GM21515 (cell line): ENCODE measurements around the gene ZNF609.

Experiments
- ATAC-seq: cut with Tn5 transposase; IDR thresholded peaks from one replicate; pipeline ENCODE4 v1.9.1; 2021; ENCODE audit not compliant: unreplicated experiment

ZNF609 gene

GRCh38 chr15:64536244-64536836, 76.0 kb downstream of the ZNF609 start:
- no peak for ATAC-seq

DNA sequence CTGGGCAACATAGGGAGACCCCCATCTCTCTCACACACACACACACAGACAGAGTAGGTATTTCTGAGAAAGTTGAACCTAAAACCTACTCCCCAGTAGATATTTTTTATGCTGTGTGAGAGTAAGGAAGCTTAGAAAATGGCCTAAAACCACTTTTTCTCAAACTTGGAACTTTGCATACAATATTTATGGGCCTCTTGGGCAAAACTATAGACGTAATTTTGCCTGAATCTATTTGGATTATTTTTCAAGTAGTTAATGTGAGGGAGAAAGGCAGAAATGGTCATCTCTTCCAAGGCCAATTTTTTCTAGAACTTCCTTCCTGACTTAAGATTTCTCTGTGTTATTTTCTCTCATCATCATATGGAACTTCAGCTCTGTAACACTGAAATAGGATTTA, 81.7 kb downstream of the ZNF609 start:
- ATAC-seq = no peak

- no peak for ATAC-seq
Measured at GRCh38 chr15:64544450-64544849, 84.1 kb downstream of the ZNF609 start.

DNA sequence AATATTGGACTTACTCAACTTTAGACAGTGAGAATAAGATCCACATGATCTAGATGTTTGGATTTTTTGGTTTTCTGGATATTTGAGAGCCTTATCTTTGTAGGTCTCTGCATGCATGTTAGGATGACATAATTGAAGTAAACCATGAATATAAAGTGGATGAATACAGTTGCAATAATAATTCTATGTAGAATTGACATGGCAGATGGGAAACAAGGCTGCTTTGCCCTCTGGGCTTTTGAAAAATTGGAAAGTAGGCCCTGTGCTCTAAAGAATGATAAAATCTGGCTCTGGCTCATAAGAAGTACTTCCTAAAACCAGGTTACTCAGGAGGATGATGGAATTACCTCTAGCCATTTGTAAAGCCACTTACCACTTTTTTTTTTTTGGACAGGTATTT, 86.9 kb downstream of the ZNF609 start:
- no peak for ATAC-seq

DNA sequence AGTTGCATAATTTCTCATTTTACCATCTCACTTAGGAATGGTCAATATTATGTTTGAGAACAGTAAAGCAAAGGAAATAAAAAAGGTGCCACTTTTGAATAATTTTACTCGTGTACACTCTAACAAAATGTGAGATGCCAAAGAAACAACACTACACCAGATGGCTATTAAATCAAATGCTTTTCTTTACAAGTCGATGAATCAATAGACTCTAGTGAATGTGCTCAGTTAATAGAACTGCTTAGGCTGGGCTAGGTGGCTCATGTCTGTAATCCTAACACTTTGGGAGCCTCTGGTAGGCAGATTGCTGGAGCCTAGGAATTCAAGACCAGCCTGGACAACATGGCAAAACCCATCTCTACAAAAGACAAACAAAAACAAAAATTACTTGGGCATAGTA, 87.9 kb downstream of the ZNF609 start:
- ATAC-seq = no peak

- no peak for ATAC-seq
Measured at GRCh38 chr15:64549860-64550259, 89.5 kb downstream of the ZNF609 start.

DNA sequence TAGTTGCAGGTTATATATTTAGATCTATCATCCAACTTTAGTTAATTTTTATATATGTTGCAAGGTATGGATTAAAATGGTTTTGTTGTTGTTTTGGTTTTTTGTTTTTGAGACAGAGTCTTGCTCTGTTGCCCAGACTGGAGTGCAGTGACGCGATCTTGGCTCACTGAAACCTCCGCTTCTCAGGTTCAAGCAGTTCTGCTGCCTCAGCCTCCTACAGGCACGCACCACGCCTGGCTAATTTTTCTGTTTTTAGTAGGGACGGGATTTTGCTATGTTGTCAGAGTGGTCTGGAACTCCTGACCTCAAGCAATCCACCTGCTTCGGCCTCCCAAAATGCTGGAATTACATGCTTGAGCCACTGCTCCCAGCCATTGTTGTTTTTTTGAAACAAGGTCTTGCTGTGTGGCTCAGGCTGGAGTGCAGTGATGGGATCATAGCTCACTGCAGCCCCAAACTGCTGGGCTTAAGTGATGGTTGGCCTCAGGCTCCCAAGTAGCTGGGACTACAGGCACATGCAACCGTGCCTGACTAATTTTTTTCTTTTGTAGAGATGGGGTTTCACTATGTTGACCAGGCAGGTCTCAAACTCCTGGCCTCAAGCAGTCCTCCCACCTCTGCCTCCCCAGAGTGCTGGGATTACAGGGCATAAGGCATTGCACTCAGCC, 92.0 kb downstream of the ZNF609 start:
- ATAC-seq = no peak

DNA sequence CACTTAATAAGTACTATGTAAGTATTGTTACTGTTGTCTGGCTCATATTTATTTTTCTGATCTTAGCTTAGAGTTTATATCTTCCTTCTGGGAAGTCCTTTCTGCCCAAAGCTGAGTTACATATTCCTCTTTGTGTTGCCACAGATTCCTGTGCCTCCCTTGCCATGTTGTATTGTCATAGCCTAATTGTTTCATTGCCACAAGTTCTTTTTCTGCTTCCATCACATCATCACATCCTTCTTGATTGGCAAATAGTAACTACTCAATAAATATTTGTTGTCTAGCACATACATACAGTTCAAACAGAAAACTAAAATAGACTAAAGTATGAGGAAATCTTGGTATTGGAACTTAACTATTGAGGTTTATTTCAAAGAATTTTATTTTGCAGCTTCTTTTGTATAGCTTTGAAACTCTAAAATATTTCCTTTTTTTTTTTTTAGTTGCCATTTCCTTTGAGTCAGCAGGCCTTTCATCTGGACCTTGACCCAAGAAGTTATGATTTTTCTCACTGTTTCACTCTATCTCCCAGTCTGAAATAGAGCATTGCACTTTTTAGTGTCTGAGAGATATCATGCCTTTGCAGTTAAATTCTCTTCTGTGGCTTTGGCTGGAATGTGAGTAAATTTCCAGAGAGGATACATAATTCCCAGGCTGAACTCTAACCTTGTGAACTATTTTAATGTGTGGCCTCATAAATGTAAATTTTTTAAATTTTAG, 98.2 kb downstream of the ZNF609 start:
- ATAC-seq = no peak

DNA sequence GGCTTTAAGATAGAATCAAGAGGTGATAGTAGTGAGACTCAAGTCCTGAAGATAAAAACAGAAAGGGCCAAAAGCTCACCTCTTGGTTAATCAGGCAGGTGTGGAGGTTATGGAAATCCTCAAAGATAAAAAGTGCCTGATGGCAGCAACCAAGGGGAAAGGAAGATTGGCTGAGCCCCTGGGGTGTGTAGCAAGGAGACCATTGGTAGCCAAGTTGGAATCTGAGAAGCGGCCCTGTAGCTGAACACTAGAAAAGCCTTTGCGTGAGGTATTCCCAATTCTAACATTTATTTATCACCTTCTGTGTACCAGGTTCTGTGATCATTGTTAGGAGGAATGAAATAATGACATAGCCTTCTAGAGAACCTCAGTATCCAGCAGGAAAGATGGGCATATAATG, 98.9 kb downstream of the ZNF609 start:
- ATAC-seq = no peak

DNA sequence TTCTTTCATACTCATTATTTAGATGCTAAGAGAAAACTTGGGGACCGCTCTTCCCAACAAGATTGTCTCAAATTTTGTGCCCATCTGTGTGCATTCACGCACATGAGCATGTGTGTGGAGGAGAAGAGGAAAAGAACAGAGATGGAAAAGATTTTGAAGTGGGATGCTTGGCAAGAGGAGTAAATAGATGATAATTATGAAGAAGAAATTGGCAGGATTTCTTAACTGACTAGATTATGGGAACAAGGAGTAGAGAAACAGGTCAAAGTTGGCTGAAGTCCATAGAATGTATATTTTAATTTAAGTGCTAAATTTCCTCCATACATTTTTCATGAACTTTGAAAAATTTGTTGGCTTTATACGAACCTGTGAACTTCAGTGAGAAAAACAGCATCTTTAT, 100.1 kb downstream of the ZNF609 start:
- no peak for ATAC-seq

GRCh38 chr15:64560998-64561397, 100.6 kb downstream of the ZNF609 start:
- ATAC-seq = no peak

- ATAC-seq = no peak
Measured at GRCh38 chr15:64562003-64562640, 101.7 kb downstream of the ZNF609 start.

DNA sequence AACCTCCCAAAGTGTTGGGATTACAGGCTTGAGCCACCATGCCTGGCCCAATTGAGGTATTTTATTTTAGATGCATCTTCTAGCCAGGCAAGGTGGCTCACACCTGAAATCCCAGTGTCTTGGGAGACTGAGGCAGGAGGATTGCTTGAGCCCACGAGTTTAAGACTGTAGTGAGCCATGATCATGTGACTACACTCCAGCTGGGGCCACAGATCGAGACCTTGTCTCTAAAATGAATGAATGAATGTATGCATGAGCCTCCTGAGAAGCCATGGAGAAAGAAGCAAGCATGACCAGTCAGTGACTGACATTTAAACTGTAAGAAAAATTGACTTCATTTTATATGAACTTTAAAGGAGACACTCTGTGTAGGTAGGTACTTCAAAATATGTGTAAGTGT, 105.7 kb downstream of the ZNF609 start:
- ATAC-seq = no peak

- ATAC-seq = no peak
Measured at GRCh38 chr15:64566629-64567427, 106.5 kb downstream of the ZNF609 start.

- ATAC-seq = no peak
Measured at GRCh38 chr15:64568765-64569164, 108.4 kb downstream of the ZNF609 start.

DNA sequence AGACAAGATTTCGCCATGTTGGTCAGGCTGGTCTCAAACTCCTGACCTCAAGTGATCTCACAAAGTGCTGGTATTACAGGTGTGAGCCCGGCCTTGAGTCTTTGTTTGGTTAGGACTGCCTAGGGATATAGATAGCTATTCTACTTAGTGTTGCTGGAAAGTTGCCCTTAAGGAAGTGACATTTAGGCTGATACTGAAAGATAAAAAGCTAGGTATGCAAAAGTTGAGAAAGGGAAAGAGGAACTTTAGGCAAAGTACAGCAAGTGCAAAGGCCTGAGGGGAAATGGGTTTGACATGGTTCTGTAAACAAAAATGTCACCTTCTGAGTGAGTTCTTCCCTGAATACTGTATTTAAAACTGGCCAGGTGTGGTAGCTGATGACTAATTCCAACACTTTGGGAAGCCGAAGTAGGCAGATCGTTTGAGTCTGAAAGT, 111.5 kb downstream of the ZNF609 start:
- ATAC-seq = no peak

GRCh38 chr15:64572856-64573255, 112.5 kb downstream of the ZNF609 start:
- ATAC-seq = no peak

- ATAC-seq = no peak
Measured at GRCh38 chr15:64574301-64575017, 114.1 kb downstream of the ZNF609 start.

DNA sequence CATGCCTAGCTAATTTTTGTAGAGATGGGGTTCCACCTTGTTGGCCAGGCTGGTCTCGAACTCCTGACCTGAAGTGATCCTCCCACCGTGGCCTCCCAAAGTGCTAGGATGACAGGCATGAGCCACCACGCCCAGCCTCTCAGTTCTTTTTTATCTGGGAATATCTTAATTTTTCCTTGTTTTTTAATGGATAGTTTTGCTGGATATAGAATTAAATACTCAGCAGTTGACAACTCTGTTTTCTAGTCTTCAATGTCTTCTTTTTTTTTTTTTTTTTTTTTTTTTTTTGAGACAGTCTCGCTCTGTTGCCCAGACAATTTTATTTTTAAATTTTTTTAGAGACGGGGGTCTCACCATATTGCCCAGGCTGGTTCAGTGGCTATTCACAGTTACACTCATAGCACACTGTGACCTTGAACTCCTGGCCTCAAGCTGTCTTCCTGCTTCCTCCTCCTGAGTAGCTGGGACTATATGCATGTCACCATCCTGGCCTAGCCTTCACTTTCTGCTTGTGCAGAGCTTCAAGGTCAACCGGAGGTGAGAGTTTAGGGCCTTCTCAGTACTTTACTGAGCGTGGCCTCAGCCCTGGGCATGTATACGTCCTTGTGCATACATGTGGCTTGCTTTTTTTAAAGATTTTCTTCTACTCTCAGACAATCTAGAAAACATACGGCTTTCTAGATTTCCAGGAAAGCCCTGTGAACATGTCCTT, 120.5 kb downstream of the ZNF609 start:
- no peak for ATAC-seq

DNA sequence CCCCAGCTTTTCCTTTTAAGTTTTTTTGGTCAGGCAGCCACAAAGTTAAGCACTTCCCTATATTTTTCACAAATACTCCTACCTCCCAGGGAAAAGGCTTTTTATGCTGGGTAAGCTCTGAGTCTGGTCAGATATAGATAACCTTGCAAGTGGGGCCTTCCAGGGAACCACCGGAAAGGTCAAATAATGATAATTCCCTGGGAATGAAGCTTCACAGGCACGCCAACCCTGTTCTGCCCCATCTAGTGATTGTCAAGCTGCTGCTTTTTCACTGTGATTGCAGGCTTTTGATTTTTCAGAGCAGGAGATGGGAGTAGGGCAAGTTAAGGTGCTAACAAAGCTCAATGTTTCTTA, 121.0 kb downstream of the ZNF609 start:
- no peak for ATAC-seq
